Measurements from ENCODE around the gene CDT1.

CDT1 gene

DNA sequence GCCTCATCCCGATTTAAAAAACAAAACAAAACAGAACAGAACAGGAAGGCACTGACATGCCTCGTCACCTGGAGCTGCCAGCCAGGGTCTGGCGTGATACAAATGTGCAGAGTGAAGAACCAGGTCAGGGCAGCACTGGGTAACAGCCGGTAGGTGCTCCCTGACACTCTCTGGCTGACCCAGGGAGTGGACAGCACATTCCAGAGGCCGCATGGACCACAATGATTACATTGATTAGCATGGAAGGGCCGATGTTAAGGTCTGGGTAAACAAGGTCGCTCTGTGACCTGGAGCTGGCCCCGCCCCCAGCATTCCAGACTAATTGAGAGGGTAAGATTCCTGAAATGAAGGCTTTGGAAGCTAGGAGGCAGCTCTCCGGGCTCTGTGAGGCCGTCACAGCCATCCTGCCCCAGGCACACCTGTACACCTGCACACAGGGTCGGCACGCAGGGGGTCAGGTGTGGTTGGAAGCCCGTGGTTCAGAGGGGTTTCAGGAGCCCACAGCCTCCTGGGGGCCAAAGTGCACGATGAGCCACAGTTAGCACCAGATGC, 40.0 kb upstream of the CDT1 start:
- TF ChIP-seq, protein P1, sequence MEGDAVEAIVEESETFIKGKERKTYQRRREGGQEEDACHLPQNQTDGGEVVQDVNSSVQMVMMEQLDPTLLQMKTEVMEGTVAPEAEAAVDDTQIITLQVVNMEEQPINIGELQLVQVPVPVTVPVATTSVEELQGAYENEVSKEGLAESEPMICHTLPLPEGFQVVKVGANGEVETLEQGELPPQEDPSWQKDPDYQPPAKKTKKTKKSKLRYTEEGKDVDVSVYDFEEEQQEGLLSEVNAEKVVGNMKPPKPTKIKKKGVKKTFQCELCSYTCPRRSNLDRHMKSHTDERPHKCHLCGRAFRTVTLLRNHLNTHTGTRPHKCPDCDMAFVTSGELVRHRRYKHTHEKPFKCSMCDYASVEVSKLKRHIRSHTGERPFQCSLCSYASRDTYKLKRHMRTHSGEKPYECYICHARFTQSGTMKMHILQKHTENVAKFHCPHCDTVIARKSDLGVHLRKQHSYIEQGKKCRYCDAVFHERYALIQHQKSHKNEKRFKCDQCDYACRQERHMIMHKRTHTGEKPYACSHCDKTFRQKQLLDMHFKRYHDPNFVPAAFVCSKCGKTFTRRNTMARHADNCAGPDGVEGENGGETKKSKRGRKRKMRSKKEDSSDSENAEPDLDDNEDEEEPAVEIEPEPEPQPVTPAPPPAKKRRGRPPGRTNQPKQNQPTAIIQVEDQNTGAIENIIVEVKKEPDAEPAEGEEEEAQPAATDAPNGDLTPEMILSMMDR (IDR thresholded peaks at IDR 0.05) = no peak

DNA sequence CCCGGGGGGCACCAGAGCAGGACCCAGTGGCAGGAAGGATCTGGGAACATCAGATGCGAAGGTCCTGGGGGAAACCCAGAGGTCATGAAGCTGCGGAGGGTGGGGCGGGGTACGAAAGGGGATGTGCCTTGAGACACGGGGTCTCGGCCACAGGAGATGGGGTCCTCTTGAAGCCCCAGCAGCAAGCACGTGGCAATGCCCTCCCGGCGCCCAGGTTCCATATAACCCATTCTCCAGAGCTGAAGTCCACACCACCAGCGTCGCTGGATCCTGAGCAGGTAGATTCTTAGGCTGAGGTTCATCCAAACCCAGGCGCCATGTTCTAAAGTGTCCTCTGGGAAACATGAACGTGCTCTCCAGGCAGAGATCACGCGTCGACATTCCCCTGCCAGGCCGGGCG, 39.5 kb upstream of the CDT1 start:
- TF ChIP-seq, protein P1 (IDR thresholded peaks at IDR 0.05) = no peak

DNA sequence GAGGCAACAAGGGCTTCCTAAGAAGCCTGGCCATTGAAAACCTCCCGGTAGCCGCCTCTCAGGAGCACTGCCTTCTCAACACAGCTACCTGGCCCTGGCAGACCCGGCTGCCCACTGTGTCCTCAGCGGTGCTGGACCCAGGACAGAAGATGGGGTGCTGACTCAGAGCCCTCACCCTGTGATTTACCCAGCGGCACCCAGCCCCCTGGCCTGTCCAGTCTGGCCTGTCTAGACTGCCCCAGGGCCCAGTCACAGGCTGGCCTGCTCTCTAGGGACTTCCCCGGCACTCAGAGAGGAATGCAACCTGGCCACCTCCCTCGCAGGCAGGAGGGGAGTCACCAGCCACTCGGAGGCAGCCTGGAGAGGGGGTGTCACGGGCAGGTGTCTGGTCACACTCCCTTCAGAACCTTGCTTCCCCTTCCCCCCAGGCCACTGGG, 38.7 kb upstream of the CDT1 start:
- TF ChIP-seq, protein P1 (IDR thresholded peaks at IDR 0.05) = no peak

DNA sequence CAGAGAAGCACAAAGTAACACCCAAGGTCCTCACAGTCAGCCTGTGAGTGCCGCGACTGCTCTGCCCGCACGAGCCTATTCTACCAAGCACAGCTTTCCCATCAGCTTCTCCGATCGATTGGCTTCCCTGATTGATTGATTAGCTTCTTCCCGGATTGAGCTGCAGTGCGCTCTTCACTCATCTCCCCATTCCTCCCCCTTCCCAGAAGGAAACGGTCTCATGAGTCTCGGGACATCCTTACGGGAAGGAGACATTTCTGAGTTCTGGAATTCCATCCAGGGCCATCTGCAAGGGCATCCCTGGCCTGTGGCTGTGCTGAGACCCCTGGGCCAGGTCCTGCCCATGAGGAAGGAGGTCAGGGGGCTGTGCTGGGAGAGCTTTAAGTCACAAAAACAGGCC, 36.6 kb upstream of the CDT1 start:
- TF ChIP-seq, protein P1 (IDR thresholded peaks at IDR 0.05) = no peak

DNA sequence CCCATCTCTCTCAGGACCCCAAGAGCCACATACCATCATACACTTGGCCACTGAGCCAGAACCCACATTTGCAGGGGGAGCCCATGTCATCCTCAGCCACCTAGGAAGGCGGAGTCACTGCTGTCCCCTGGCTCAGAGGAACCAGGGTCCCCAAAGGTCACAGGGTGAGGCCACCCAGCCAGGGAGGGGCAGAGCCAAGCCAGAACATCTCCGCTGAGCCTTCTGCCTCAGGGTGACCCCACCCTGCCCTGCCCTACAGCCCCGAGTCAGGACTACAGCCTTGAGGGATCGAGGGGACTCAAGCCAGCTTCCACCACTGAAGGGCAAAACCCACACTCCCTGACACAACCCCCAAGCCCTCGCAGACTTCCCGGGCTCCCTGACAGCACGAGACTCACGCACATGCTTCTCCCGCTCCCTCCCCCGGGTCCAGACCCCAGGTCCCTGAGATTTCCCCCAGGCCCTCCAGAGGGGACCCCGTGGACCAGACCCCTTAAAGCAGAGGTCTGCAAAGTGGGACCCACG, 36.0 kb upstream of the CDT1 start:
- TF ChIP-seq, protein P1 (IDR thresholded peaks at IDR 0.05) = no peak

DNA sequence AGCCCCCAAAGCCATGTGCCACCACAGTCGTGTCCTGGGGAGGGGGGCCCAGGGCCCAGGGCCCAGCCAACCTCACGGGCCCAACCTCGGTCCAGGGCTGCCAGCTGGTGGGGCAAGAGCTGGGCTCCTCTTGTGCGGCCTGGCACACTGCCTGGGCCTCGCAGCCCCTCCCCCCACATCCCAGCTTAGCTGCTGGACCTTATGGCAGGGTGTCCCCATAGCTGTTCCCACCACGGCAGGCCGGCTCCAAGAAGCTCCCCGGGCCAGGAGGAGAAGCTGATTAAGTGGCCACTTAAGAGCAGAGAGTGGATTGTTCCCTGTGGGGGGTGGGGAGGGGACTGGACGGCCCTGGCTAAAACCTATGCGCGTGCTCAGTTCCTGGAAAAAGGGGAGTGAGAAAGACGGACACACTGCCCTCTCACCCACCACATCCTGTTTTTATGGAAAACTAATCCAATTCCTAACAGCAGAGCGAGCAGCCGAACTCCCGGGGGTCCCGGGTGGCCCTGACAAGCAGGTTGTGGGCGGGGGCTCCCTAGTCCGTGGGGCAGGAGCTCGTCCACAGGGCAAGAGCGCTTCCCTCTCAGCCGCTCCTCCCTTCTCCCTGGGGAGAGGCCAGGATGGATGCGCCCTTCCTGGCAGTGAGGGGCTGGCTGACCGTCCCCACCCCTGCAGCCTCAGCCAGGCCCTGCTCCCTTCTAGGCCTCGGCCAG, 35.4 kb upstream of the CDT1 start:
- TF ChIP-seq, protein P1 (IDR thresholded peaks at IDR 0.05) = no peak

DNA sequence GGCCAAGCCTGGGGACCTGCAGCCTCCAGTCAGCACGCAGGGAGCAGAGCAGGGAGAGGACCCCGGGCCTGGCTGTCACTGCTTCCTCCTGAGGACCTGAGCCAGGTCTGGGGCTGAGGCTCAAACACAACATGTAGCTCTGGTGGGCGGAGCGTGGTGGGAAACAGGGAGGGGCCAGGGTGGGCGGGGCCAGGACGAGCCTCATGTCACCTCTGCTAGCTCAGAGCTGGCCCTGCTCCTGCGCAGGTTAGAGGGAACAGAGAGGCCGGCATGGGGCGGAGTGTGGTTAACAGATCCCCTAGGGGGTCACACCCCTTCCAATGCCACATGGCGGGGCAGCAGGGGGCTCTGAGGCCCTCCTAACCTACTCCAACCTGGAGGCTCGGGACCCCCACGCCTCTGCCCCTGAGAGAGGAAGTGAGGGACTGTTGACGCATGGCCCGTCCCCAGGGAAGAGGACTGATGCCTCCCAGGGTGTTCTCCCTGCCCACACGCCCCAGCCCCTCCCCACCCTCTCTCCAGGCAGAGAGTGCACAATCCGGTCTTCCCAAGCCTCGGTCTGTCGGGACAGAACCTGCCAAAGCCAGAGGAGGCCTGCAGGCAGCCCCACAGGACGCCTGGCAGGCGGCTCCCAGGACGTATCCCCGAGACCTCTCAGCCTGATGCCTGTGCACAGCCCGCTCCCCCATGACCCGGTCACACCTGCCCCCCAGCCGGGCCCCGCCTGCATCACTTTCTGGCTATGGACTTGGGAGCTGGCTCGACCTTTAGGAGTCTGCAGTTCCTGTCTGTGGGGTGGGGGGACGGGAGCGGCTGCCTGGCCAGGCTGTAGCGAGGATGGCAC, 33.8 kb upstream of the CDT1 start:
- TF ChIP-seq, protein P1 (IDR thresholded peaks at IDR 0.05) = no peak
